Stimulated activated CD4-positive, alpha-beta T cell treated with anti-CD3 and anti-CD28 coated beads, Interleukin-15, amount 100 ng/mL, for 48 hours (primary cell): Measurements from ENCODE around the gene PLAC1.

Source experiments
- DNase-seq, 2 donors: peaks; one replicate each; pipeline ENCODE4 v3.0.0-alpha.2; 2020; ENCODE audit warnings: low read depth in 2 of 2

PLAC1 gene

DNA sequence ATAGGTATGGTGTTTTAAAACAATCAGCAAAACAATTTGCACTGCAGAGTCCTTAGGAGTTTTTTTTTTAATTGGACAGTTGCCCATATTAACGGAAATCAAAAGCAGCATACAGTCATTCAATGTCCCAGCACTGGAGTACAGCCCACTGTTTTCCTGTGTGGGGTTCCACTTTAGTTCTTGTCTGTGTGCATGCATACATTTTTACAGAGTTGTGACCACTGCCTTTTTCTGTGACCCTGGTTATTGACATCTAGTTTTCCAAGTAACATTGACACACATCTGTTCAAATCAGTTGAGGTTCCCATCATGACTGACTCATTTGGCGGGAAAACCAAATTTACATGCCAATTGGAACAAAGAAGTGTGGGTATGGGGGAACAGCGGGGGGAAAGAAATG, 115.0 kb downstream of the PLAC1 start:
- no peak for DNase-seq

DNA sequence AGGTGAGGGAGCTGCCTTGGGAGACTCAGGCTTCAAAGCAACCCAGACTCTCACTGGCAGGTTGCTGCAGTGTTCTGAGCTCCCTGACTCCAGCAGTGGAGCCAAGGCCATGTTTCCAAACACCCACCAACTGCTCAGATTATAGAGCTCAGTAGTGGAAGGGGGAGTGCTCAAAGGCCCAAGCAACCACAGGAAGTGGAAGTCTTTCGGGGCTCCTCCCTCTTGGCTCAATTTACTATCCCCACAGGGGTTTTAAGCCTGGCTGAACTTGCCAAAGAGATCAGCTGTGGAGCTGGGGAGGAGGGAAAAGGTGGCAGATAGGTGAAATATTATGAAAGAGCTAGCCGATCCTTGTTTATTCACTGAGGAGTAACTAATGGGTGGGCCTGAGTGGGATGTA, 115.8 kb downstream of the PLAC1 start:
- DNase-seq, result no peak

DNA sequence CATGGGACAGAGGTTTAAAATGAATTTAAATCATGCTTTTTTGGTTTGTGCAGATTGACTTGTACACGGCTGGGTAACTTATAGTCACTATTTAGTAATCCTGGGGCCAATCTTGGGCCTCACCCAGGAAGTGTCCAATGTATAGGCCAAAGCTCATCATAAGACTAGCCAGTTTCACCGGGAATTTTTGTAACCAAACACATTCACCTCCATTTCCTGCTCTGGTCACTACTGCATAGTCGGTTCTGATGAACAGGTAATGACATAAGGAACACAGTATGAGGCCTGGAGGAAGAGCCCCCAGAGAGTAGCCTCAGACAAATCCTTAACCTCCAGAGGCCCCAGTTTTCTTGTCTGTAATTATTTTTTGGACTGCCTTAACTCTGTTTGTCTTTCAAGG, 116.4 kb downstream of the PLAC1 start:
- DNase-seq, result no peak

DNA sequence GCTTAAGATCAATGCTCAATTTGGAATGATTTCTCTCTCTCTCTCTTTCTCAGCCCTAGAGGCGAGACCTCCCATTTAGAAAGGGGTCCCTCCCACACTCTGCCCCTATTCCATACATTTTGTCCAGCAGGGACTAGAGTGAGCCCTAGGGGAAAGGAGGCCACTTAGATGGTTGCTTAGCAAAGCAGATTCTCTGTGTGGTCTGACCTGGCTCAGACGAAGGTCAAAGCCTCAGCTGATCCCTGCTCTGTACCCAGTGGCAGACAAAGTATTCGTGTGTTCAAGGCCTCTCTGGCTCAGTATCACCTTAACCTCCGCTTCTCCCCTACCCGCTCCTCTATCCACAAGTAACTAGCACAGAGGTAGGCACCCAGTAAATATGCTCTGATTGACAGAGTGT, 120.0 kb downstream of the PLAC1 start:
- no peak for DNase-seq

DNA sequence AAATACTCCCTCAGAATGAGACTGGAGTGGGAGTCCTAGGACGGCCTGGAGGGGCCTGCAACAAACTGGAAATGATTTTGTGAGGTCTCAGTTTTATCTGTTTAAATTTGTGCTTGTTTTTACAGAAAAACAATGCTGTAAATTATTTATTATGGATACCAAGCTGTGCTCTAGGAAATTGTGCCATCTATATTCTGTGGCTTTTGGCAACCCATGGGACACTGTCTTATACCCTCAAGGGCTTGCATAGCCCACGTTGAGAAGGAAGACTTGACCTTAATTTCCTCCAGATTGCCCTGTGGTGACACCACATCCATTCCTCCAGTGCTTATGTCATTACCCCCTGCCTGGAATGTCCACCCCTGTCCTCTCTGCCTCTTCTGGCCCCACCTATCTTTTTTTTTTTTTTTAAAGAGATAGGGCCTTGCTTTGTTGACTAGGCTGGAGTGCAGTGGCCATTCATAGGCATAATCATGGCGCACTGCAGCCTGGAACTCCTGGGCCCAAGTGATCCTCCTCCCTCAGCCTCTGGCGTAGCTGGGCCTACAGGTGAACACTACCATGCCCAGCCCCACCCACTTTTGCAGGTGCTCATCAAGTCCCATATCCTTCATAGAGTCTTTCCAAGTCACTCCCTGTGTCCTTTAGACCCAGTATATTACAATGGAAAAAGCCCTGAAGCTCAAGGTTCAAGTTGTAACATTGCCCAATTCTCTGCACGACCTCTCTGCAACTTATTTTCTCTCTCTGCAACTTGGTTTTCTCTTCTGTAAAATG, 120.9 kb downstream of the PLAC1 start:
- no peak for DNase-seq

DNA sequence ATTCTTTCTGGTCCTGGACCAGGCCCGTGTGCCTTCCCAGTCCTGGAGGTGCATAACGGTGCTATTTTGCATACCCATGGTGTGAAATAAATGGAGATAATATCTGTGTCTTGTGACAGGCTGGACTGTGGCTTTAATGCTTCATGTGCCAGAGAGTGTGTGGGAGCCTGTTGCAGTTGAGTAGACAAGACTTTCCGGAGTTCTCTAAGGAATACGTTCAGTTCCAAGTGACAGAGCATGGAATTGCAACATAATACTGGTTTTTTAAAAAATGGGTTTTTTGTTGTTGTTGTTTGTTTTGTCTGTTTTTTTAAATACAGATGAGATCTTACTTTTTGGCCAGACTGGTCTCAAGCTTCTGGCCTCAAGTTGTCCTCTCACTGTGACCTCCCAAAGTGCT, 124.3 kb downstream of the PLAC1 start:
- no peak for DNase-seq

DNA sequence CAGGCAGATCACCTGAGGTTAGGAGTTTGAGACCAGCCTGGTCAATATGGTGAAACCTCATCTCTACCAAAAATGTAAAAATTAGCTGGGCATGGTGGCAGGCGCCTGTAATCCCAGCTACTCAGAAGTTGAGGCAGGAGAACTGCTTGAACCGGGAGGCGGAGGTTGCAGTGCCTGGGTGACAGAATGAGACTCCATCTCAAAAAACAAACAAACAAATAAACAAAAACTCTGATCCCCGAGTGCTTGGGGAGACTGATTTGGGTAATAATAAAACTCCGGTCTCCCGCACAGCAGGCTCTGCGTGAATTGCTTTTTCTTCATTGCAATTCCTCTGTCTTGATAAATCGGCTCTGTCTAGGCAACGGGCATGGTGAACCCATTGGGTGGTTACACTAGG, 124.9 kb downstream of the PLAC1 start:
- no peak for DNase-seq

DNA sequence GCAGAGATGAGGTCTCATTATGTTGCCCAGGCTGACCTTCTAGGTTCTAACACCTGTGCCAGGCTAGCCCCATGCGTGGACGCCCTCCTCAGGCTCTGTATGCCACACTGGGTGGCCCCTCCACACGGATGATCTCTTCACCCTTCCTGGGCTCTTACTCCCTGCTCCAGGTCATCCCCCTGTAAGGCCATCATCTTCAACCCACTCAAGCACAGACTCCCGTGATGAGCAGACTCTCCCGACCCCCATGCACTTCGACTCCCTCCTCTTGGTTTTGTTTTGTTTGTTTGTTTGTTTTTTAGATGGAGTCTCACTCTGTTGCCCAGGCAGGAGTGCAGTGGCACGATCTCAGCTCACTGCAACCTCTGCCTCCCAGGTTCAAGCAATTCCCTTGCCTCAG, 127.4 kb downstream of the PLAC1 start:
- DNase-seq, result no peak

DNA sequence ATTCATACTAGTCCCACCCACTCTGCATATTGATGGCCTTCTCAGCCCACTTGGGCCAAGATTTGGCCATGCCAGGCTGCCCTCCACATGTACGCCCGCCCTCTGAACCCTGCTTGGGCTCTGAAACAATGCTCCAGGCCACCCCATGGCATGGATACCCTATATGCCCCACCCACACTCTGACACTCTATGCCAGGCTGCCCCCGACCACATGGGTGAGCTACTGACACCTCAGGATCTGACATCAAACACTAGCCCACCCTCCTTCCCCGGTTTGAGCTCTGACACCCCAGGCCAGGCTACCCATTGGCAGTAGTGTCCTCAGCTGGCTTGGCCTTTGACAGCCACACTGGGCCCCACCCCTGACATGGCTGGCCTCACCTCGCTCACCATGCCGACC, 128.8 kb downstream of the PLAC1 start:
- DNase-seq, result no peak

DNA sequence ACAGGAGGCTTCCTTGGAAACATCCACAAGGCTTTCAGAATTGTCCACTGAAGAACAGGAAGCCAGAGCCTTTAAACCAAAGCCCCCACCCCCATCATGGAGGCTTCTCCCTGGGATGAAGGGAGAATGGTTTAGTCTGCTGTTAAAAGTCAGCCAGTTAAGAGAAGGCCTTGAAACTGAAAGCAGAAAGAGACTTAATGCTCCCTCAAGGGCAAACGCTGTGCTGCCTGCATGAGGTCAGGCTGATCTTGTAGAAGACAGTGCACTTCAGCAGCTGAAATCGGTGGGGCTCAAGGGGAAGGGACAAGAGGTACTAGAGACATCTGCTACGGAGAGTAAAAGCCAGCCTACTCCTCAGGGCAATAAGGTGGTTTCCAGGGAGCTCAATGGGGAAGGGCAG, 129.3 kb downstream of the PLAC1 start:
- DNase-seq, result no peak

DNA sequence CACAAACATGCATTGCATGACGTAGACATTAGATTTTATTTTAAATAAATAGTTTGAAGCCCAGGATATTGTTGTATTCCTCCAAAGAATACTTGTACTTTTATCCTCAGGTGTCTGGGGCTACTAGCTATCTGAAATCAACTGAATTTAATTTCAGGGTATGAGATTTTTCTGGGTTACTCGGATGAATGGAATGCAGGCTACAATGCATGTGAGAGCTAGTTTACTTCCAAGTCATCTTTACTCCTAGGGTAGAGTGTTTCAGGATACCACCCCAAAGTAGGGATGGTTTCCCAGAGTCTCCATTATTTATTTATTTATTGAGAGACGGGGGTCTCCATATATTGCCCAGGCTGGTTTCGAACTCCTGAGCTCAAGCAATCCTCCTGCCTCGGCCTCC, 131.9 kb downstream of the PLAC1 start:
- no peak for DNase-seq

DNA sequence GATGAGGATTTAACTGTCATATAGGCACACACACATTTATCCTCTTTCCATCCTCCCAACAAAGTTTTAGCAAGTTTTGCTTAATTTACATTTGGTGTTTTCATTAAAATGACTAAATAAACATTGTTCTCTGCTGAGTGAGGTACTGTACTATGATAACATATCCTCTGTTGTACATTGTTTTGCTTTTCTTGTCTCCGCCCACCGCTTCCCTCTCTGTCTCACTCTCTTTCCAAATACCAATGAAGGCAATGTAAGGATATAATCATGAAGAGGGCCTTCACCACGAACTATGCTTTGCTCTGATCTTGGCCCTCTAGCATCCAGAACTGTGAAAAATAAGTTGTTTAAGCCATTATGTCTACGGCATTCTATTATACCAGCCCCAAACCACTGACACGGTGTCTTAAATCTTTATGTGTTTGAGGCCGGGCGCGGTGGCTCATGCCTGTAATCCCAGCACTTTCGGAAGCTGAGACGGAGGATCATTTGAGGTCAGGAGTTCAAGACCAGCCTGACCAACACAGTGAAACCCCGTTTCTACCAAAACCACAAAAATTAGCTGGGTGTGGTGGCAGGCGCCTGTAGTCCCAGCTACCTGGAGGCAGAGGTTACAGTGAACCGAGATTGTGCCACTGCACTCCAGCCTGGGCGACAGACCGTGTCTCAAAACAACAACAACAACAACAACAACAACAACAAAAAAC, 133.0 kb downstream of the PLAC1 start:
- no peak for DNase-seq

DNA sequence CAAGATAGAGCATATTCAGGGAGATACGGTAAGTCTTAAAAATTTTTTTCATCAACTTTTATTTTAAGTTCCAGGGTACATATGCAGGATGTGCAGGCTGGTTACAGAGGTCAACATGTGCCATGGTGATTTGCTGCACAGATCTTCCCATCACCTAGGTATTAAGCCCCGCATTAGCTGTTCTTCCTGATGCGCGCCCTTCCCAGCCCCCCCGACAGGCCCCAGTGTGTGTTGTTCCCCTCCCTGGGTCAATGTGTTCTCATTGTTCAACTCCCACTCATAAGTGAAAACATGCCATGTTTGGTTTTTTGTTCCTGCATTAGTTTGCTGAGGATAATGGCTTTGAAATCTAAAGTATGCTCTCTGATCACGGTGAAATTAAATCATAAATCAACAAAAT, 134.1 kb downstream of the PLAC1 start:
- DNase-seq, result no peak

DNA sequence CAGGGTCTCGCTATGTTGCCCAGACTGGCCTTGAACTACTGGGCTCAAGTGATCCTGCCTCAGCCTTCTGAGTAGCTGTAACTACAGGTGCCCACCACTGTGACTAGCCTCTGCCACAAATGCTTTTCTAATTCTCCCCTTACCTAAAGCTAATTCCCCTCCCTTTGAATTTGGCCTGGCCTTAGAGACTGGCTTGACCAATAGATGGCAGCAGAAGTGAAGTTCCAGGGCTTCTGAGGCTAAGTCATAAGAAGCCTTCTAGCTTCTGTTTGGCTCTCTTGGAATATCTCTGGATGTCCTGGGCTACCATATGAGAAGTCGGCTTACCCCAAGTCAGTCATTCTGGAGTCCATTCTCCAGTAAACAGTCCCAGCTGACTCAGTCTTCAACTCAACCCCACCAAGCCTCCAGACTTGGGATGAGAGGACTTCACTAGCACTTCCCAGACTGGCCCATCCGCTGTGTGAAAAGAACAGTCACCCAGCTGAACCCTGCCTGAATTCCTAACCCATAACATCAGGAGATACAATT, 137.3 kb downstream of the PLAC1 start:
- DNase-seq, result no peak
